OCI-LY1 (cell line): ENCODE measurements around the gene GPR108.

Source experiments
- CTCF ChIP-seq: fragments of 200-600 bp; sonication (generic), shearing (Covaris generic); IDR thresholded peaks from 2 replicates; pipeline ENCODE4 v1.5.1; 2017; ENCODE audit warnings: mild to moderate bottlenecking, antibody characterized with exemption, low read length, moderate library complexity, mixed read lengths
- EZH2 ChIP-seq: fragments of 200-600 bp; sonication (generic), shearing (Covaris generic); IDR thresholded peaks from 2 replicates; pipeline ENCODE4 v1.8.0; 2017; ENCODE audit warnings: borderline replicate concordance, mixed run types, mild to moderate bottlenecking, antibody characterized with exemption, low read length, moderate library complexity, mixed read lengths

DNA sequence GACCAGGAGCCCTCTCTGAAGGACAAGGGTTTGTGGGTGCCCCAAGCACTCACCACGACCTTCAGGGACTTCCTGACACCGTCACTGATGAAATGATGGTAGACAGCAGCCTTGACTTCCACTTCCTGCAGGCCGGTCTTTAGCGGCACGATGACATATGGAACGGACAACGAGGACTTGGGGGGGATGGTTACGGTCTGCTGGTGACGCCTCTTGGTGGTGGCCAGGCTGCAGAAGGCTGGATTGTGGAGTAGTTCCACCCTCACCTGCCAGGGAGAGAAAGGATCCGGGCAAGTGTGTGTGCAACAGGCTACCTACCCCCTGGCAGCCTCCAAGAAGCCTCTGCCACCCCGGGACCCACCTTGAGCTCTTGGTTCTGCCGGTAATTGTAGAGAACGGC lies 40.1 kb downstream of the GPR108 start:
- no peak for TF ChIP-seq CTCF
- no peak for TF ChIP-seq EZH2
